Right lobe of liver (tissue), 6 donors: Measurements from ENCODE around the gene C16orf54. TPM values are rescaled to one million over a fixed set of nuclear protein-coding genes. Genes with fewer than 3 reads are reported as not detected.

Experiments used
- ATAC-seq, 4 donors: fragments of 200-7000 bp; cut with Tn5 transposase; one replicate each; pipeline ENCODE4 v1.9.1; 2020; ENCODE audit warnings: mild to moderate bottlenecking in 4 of 4, moderate library complexity in 4 of 4
- DNase-seq, 3 donors: peaks; one replicate each; pipeline ENCODE4 v3.0.0-alpha.2; 2020
- H3K27ac ChIP-seq, 3 donors: fragments of 200-600 bp; one replicate each; pipeline ENCODE4 v1.8.0; 2022
- H3K27me3 ChIP-seq, 2 donors: fragments of 200-600 bp; one replicate each; pipeline ENCODE4 v1.8.0; 2022
- H3K36me3 ChIP-seq, 4 donors: fragments of 200-600 bp; sonication (generic) in 1 of 4; one replicate each; pipeline versions ENCODE4 v1.5.1 to v1.8.0; 2017 to 2022; ENCODE audit warnings: control low read depth in 1 of 4
- H3K4me1 ChIP-seq, 4 donors: fragments of 200-600 bp; sonication (generic) in 1 of 4; one replicate each; pipeline versions ENCODE4 v1.5.1 to v1.8.0; 2017 to 2022; ENCODE audit warnings: control low read depth in 1 of 4
- H3K4me3 ChIP-seq, 3 donors: fragments of 200-600 bp; one replicate each; pipeline ENCODE4 v1.8.0; 2022
- H3K9me3 ChIP-seq, 4 donors: fragments of 200-600 bp; sonication (generic) in 1 of 4; one replicate each; pipeline versions ENCODE4 v1.5.1 to v1.8.0; 2017 to 2022; ENCODE audit warnings: control low read depth in 1 of 4
- POLR2A ChIP-seq: fragments of 450-650 bp; IDR thresholded peaks from one replicate; pipeline ENCODE4 v1.6.1; 2017; ENCODE audit warnings: antibody characterized with exemption, mild to moderate bottlenecking
- WGBS: methylation state at CpG from one replicate; pipeline ENCODE4 v1.1.6; 2018; ENCODE audit warnings: low coverage, low lambda C conversion rate; ENCODE audit not compliant: insufficient coverage; ENCODE audit errors: missing lambda C conversion rate; 5-methylcytosine and 5-hydroxymethylcytosine counted together
- intact Hi-C, 2 donors: fragments of 100-400 bp; cut with DNase I; formaldehyde crosslinking; loops; one replicate each; pipeline versions ENCODE4 v1.11.2 to v1.14.1; 2022
- total RNA-seq, 6 experiments: library from RNA; depleted of rRNA in 2 of 6; stranded (reverse); fragments of >200 nt in 2 of 6; fragmentation: NEBNext Ultra II Directional in 3 of 6; extraction: Animal tissue kit (Norgen Biotek cat#: 25700) in 3 of 6; gene quantifications; one replicate each; pipeline versions ENCODE4 v1.1.0 to v1.2.4, GENCODE V29; 2016 to 2023
- TF ChIP-seq, protein P1 (sequence below), 4 donors: fragments of 200-600 bp in 3 of 4; fragments of 450-650 bp in 1 of 4; IDR thresholded peaks; one replicate each; pipeline versions ENCODE4 v1.5.1 to v1.8.0; 2016 to 2022; ENCODE audit warnings: antibody characterized with exemption in 4 of 4, mild to moderate bottlenecking in 2 of 4
- donor health status: DM: no; HTN: yes; CAD: no.
- donor health status: DM: no; HTN: no; CAD: no.
- donor health status: DM: no; HTN: no; CAD: no.
- donor health status: DM: no; HTN: yes; CAD: no.
- donor health status: DM: no; HTN: yes; CAD: no.

Gene C16orf54
- total RNA-seq, 6 experiments from 2014 or later: 0.40 to 1.2 (median 0.66) TPM

DNA sequence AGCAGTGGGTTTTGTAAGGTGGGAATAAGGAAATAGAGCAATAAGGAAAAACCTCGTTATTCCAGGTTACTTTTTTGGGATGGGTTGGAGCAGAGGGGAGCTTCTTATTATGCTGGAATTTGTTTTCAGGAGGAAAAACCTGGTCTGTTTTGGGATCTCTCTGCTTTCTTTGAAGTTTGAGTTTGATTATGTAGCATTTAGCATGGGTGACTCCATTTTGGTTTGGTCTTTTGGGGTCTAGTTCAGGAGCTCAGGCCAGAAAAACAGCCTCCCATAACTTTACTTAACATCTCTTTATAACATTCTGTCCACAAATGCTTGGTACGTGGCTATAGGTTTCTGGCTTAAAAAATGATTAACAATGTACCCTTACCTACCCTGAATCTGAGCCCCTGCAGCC is 23.7 kb upstream of the C16orf54 start:
- WGBS: 67% methylated on average over 1 of the region's 2 CpGs
- no peaks in the 10 kb centered on the region for H3K36me3 ChIP-seq
- H3K4me1 ChIP-seq: peaks cover 0 to 37% (median 10%) of the 10 kb centered on the region in 4 donors
- no peaks in the 10 kb centered on the region for H3K9me3 ChIP-seq
- no peak for TF ChIP-seq POLR2A
- TF ChIP-seq, protein P1, sequence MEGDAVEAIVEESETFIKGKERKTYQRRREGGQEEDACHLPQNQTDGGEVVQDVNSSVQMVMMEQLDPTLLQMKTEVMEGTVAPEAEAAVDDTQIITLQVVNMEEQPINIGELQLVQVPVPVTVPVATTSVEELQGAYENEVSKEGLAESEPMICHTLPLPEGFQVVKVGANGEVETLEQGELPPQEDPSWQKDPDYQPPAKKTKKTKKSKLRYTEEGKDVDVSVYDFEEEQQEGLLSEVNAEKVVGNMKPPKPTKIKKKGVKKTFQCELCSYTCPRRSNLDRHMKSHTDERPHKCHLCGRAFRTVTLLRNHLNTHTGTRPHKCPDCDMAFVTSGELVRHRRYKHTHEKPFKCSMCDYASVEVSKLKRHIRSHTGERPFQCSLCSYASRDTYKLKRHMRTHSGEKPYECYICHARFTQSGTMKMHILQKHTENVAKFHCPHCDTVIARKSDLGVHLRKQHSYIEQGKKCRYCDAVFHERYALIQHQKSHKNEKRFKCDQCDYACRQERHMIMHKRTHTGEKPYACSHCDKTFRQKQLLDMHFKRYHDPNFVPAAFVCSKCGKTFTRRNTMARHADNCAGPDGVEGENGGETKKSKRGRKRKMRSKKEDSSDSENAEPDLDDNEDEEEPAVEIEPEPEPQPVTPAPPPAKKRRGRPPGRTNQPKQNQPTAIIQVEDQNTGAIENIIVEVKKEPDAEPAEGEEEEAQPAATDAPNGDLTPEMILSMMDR (IDR thresholded peaks at IDR 0.05): no peak
- no peak overlapping the region for H3K27ac ChIP-seq
- ATAC-seq (no peak), DNase-seq (no peak)
- H3K27me3 ChIP-seq: no peaks in the 10 kb centered on the region
- intact Hi-C loops: no loop called here
- no peak overlapping the region for H3K4me3 ChIP-seq

DNA sequence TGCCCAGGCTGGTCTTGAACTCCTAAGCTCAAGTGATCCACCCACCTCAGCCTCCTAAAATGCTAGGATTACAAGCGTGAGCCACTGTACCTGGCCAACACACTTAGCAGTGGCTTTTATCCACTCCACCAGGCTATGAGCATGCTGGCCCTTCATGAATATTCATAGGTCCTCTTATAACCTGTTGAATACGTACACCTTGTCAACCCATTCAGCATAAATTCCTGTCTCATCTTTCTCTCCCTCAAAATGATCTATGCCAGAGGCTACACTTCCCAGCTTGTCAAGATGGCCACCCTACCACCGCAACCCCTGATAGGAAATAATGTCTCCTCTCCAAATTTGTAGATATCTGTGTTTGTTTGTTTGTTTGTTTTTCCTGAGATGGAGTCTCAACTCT is 21.3 kb upstream of the C16orf54 start:
- 84% methylated on average over 2 of the region's 3 CpGs for whole genome bisulfite sequencing
- intact Hi-C loops: no loop called here
- H3K4me3 ChIP-seq: no peak overlapping the region

DNA sequence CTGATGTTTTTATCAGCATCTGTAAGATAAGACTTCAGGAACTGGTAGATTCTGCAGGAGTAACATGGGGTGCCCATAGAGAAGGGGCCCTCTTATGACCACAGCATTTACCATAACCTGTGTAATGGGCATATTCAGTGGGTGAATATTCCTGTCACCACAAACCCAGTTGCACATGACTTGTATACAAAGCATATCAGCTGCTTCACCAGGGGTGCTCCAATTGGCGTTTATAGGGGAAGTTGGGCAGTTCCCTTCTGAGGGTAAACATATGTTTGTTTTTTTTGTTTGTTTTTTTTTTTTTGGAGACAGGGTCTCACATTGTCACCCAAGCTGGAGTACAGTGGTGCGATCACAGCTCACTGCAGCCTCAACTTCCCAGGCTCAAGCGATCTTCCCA is 20.8 kb upstream of the C16orf54 start:
- no peak for DNase-seq
- Histone ChIP-seq H3K9me3 (no peaks in the 10 kb centered on the region), H3K36me3 (no peaks in the 10 kb centered on the region), H3K27ac (no peak overlapping the region), H3K4me1 (peaks cover 0 to 33% (median 12%) of the 10 kb centered on the region in 4 donors), H3K27me3 (no peaks in the 10 kb centered on the region), H3K4me3 (no peak overlapping the region)
- intact Hi-C loops: no loop called here
- no peak for ATAC-seq
- TF ChIP-seq, protein P1 (IDR thresholded peaks at IDR 0.05): no peak
- no peak for TF ChIP-seq POLR2A
- WGBS: 78% methylated on average over 3 of the region's 3 CpGs

More for the DNA sequence above, 21.3 kb upstream of the C16orf54 start:
- Histone ChIP-seq H3K27me3 (no peaks in the 10 kb centered on the region), H3K36me3 (no peaks in the 10 kb centered on the region), H3K9me3 (no peaks in the 10 kb centered on the region), H3K4me1 (peaks cover 0 to 28% (median 10%) of the 10 kb centered on the region in 4 donors), H3K27ac (no peak overlapping the region)
- TF ChIP-seq POLR2A: no peak
- TF ChIP-seq, protein P1 (IDR thresholded peaks at IDR 0.05): no peak
- DNase-seq: no peak
- no peak for ATAC-seq

DNA sequence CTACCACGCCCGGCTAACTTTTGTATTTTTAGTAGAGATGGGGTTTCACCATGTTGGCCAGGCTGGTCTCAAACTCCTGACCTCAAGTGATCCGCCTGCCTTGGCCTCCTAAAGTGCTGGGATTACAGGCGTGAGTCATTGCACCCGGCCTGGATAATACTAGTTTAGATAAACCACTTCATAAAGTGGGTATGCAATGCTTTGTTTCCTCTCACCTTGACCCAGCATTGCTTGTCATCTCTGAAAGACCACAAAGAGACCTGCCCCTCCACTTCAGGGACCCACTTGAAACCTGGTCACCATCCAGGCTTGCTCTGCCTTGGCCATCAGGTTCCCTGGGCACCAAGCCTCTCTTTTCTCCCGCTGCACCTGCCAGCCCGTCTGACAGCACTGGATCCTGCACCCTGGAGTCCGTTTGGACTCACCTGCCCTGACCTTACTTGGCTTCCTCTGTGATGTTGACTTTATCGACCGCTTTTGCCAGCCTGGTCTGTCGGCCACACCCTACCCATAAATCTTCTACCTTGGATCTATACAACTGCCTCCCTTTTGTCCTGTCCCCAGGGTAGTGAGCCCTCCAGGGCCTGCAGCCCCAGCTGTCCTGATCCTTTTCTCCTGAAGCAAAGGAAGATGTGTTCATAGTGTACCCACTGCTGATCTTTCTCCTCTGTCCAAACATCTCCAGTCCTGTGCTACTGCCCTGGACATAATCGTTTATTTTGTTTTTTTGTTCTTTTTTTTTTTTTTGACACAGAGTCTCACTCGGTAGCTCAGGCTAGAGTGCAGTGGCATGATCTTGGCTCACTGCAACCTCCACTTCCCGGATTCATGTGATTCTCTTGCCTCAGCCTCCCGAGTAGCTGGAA is 19.6 kb upstream of the C16orf54 start:
- TF ChIP-seq POLR2A: no peak
- TF ChIP-seq, protein P1 (IDR thresholded peaks at IDR 0.05): no peak
- 26% methylated on average over 14 of the region's 15 CpGs for WGBS
- ATAC-seq (peak; percentile 91 to 94 (median 92)), DNase-seq (peak; percentile 72 to 93 (median 89))
- Histone ChIP-seq H3K9me3 (no peaks in the 10 kb centered on the region), H3K4me3 (no peak overlapping the region), H3K27ac (peak overlapping the region in 2 of 3 donors; percentile 26 to 48), H3K4me1 (peaks cover 0 to 45% (median 13%) of the 10 kb centered on the region in 4 donors), H3K27me3 (no peaks in the 10 kb centered on the region), H3K36me3 (no peaks in the 10 kb centered on the region)
- intact Hi-C loops: no loop called here
